Natural killer cell treated with Interleukin-12 subunit alpha and Interleukin-12 subunit beta and Interleukin-15 and Interleukin-18, amount 100 ng/mL, for 72 hours (primary cell): ENCODE results near the gene HCN1. TPM values are rescaled to one million over a fixed set of nuclear protein-coding genes. Genes with fewer than 3 reads are reported as not detected.

Experiments used
- ATAC-seq, 2 donors: fragments of 150-1000 bp; cut with Tn5 transposase in 1 of 2; sonication (Bioruptor Pico), chemical (Tn5 transposase) in 1 of 2; 2 replicates each; pipeline ENCODE4 v1.10.0; 2021
- DNase-seq: peaks from one replicate; pipeline ENCODE4 v3.0.0; 2022; ENCODE audit warnings: low spot score
- H3K27ac Mint-ChIP-seq, 2 donors: 1 replicate in 1 of 2; 2 replicates in 1 of 2; pipeline ENCODE4 v1.8.0; 2022; ENCODE audit warnings: mixed read lengths in 2 of 2, mild to moderate bottlenecking in 1 of 2, moderate library complexity in 1 of 2
- H3K27me3 Mint-ChIP-seq, 2 donors: 1 replicate in 1 of 2; 2 replicates in 1 of 2; pipeline ENCODE4 v1.8.0; 2022; ENCODE audit warnings: mixed read lengths in 2 of 2
- H3K36me3 Mint-ChIP-seq: one replicate; pipeline ENCODE4 v1.8.0; 2022; ENCODE audit warnings: mixed read lengths
- H3K4me1 Mint-ChIP-seq, 2 donors: 1 replicate in 1 of 2; 2 replicates in 1 of 2; pipeline ENCODE4 v1.8.0; 2022; ENCODE audit warnings: low read depth in 2 of 2, mixed read lengths in 2 of 2, mild to moderate bottlenecking in 1 of 2
- H3K4me3 Mint-ChIP-seq: one replicate; pipeline ENCODE4 v1.8.0; 2022; ENCODE audit warnings: mixed read lengths
- H3K9me3 Mint-ChIP-seq: 2 replicates; pipeline ENCODE4 v1.8.0; 2022; ENCODE audit warnings: mixed read lengths
- total RNA-seq, 2 donors: library from RNA; stranded (reverse); gene quantifications; one replicate each; pipeline ENCODE4 v1.2.3, GENCODE V29; 2022

Gene HCN1
- total RNA-seq: not detected

DNA sequence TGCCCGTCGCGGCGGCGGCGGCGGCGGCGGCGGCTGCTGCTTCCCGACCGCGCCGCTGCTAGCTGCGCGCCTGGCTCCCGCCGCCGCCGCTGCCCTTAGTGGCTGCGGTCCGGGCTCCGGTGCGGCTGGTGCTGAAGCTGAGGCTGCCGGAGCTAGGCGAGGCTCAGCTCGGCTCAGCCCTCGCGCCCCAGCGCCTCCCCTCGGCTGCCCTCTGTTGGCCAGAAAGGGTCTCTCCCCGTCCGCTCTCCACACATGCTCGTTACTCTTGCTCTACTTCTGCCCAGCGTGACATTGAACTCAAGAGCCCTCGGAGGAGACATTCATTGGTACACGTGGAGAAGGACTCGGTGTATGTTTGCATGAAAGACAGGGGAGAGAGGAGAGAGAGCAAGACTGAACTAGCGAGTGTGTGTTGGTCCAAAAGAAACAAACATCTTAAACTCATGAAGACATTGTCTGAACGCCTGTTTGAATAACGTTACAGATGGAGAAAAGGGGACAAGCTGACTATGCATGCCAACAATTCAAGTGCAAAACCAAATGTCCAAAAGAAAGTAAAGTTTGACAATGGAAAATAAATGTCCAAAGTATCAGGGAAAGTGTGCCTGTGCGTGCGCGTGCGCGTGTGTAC lies at the start of gene HCN1:
Gene HCN1 (minus strand): TSS at position 175 of the 631 bp plus-strand sequence.
- Mint-ChIP-seq H3K9me3 (peaks cover 10% of the 10 kb centered on the region), H3K27me3 (peaks cover 8 to 15% of the 10 kb centered on the region in 2 donors), H3K4me1 (no peaks in the 10 kb centered on the region), H3K27ac (no peak within 1 kb of the TSS), H3K36me3 (peaks cover 11% of the 10 kb centered on the region), H3K4me3 (no peak within 1 kb of the TSS)
- DNase-seq (no peak), ATAC-seq (peak; percentile 43 to 65)

DNA sequence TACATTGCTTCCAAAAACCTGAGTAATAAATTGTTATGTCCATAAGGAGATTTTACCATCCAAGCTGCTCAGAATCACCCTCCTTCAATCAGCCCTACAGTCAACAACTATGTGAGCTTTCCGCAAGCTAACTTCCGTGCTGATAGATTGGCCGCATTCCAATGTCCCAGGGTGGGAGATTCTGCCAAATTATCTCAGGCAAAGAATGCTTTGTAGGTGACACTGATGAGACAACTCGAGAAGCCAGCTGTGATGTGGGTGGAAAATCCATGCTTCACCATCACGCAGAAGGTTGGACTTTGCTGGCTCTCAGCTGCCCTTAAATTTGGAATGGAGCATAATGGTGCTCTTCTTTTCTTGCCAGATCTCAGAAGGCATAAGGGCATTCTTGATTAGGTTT lies 44.9 kb upstream of the HCN1 start:
- Mint-ChIP-seq H3K27me3 (no peaks in the 10 kb centered on the region), H3K4me1 (no peaks in the 10 kb centered on the region), H3K27ac (no peak overlapping the region), H3K9me3 (peaks cover 14% of the 10 kb centered on the region), H3K4me3 (no peak overlapping the region), H3K36me3 (peaks cover 12% of the 10 kb centered on the region)
- ATAC-seq: no peak
- no peak for DNase-seq

DNA sequence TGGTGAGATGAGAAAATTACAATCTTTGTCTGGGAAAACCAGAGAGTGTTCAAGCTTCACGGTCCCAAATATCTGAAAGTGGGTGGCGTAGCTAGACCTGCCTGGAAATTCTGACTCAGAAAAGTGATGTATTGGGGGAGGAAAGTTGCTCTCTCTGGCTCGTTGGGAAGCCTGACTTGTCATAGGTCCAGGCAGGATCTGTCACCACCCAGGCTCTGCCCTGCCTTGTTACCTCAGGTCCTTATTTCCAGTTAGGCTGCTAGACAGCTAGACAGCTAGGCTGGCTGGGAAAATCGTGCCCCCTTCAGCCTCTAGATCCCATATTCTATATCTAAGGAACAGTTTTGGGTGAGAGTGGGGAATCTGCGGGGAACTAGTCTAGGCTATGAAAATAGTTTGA lies 41.0 kb upstream of the HCN1 start:
- H3K27me3 Mint-ChIP-seq: no peaks in the 10 kb centered on the region
- peaks cover 8% of the 10 kb centered on the region for H3K9me3 Mint-ChIP-seq
- ATAC-seq: no peak
- H3K27ac Mint-ChIP-seq: no peak overlapping the region
- H3K4me3 Mint-ChIP-seq: no peak overlapping the region
- DNase-seq: no peak
- no peaks in the 10 kb centered on the region for H3K4me1 Mint-ChIP-seq
- H3K36me3 Mint-ChIP-seq: peaks cover 7% of the 10 kb centered on the region

DNA sequence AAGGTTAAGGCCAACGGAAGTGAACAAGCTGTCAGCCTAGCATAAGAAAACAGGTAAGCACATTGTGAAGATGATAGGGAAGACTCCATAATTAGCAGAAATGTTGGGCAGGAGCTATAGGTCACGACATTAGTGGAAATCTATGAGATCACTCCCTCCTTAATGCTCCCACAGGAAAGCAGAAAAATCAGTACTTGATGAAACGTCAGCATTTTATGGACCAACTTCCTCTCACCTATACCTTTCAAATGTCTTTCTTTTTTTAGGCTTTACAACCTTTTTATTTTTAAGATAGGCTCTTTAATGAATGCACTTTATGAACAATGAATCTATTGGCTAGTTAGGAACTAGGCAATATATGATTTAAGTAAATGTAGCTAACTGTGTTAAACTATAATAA lies 29.4 kb upstream of the HCN1 start:
- no peak overlapping the region for H3K27ac Mint-ChIP-seq
- DNase-seq (no peak), ATAC-seq (no peak)
- H3K9me3 Mint-ChIP-seq: peaks cover 28% of the 10 kb centered on the region
- no peak overlapping the region for H3K4me3 Mint-ChIP-seq
- no peaks in the 10 kb centered on the region for H3K27me3 Mint-ChIP-seq
- H3K36me3 Mint-ChIP-seq: peaks cover 6% of the 10 kb centered on the region
- H3K4me1 Mint-ChIP-seq: no peaks in the 10 kb centered on the region

DNA sequence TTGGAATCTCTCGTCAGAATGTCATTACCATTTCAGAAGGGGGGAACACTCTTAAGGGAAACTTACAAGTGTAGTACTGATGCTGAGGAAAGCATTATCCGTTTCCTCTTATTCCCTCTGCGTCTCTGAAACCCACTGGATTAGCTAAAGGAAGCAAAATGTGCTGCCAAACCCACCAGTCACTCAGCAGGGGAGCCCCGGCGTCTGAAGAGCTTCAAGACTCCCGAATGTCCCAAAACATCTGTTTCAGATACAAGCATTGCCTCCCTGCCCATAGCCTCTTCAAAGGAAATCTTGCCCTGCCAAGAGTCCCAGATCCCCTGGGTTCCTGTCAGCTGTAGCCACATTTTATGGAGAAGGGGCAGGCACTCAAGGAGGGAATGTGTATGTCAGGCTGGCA lies 1.0 kb upstream of the HCN1 start:
- H3K27me3 Mint-ChIP-seq: peaks cover 8 to 15% of the 10 kb centered on the region in 2 donors
- no peak overlapping the region for H3K4me3 Mint-ChIP-seq
- no peaks in the 10 kb centered on the region for H3K4me1 Mint-ChIP-seq
- peaks cover 10% of the 10 kb centered on the region for H3K9me3 Mint-ChIP-seq
- H3K27ac Mint-ChIP-seq: no peak overlapping the region
- DNase-seq (no peak), ATAC-seq (no peak)
- peaks cover 11% of the 10 kb centered on the region for H3K36me3 Mint-ChIP-seq

DNA sequence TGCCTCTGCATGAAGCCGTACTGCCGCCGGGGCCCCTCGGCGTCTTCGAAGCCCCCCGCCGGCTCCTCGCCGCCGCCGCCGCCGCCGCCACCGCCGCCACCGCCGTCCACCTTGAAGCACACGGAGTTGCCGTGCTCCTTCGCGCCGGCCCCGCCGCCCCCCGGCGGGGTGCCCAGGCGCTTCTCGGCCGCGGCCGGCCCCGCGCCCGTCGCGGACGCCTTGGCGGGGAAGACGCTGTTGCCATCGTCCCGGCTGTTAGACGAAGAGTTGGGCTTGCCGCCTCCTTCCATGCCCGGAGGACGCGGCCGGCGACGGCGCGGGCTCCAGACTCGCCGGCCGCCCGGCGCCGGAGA lies 400 bp downstream of the HCN1 start:
- ATAC-seq (peak in 1 of 2 donors; percentile 17), DNase-seq (no peak)
- no peak overlapping the region for H3K4me3 Mint-ChIP-seq
- peaks cover 11% of the 10 kb centered on the region for H3K36me3 Mint-ChIP-seq
- H3K27ac Mint-ChIP-seq: no peak overlapping the region
- peaks cover 10% of the 10 kb centered on the region for H3K9me3 Mint-ChIP-seq
- no peaks in the 10 kb centered on the region for H3K4me1 Mint-ChIP-seq
- peaks cover 8 to 15% of the 10 kb centered on the region in 2 donors for H3K27me3 Mint-ChIP-seq

DNA sequence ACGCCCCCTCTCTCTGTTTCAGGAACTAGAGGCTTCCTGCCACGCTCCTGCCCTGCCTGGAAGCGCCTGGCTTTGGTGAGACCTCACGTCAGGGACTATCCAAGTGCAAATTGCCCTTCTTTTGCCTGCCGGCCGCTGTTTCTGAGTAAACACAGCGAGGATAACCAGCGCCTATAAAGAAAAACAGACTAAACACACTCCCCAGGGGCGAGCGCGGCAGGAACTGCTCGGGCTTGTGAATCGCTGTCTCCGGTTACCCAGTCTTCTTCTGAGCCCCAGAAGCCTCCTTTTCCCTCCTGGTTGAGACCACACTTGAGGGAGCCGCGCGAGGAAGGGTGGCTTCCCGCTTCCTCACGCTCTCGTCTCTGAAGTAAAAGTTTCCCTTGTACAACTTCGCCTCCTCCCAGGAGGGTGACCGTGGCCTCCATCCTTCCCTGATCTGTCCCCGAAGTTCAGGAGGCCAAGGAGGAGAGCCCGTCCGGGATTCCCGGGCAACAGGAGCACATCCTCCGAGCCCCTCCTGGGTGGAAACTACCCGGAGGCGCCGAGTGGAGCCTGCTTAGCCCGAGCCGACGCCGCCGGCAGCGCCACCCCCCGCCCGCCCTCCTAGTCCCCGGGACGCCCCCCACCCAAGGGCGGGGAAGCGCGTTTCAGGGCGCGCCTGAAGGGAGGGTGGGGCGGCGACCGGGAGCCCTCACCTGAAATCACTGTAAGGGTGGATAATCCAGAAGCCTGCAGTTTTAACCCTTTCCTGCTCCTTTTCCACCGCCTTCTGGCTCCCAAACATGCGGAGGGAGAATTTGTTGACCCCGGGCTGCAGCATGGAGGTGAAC lies 993 bp downstream of the HCN1 start:
- H3K27me3 Mint-ChIP-seq: peaks cover 8 to 15% of the 10 kb centered on the region in 2 donors
- H3K4me1 Mint-ChIP-seq: no peaks in the 10 kb centered on the region
- no peak for ATAC-seq
- peaks cover 10% of the 10 kb centered on the region for H3K9me3 Mint-ChIP-seq
- H3K4me3 Mint-ChIP-seq: no peak overlapping the region
- H3K27ac Mint-ChIP-seq: no peak overlapping the region
- no peak for DNase-seq
- peaks cover 11% of the 10 kb centered on the region for H3K36me3 Mint-ChIP-seq

DNA sequence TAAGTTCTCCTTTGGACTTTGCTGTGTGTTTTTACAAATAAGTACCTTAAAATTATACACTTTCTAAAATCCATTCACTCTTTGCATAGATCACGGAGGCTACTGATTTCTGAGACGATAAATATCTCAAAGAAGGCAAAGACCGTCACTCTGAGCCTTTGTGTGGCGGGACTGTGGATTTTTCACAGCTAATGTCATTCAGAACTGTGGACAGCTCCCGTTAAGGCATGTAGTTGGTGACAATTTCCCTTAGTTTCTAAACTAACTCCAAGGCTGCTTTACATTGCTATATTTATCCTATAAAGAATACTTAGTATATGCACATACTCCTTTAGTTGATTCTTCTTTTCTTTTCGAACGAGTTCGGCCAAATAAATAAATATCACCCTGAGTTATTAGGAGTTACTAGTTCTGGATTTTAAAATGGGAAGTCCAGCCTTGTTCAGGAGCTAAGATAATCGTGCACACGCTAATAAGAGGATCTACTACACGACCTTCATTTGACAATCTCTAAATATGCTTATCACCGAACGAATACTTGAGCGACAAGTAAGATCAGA lies 1.8 kb downstream of the HCN1 start:
- Mint-ChIP-seq H3K27ac (no peak overlapping the region), H3K36me3 (peaks cover 11% of the 10 kb centered on the region), H3K4me1 (no peaks in the 10 kb centered on the region), H3K4me3 (no peak overlapping the region), H3K9me3 (peaks cover 13% of the 10 kb centered on the region), H3K27me3 (peaks cover 8 to 15% of the 10 kb centered on the region in 2 donors)
- no peak for DNase-seq
- no peak for ATAC-seq

DNA sequence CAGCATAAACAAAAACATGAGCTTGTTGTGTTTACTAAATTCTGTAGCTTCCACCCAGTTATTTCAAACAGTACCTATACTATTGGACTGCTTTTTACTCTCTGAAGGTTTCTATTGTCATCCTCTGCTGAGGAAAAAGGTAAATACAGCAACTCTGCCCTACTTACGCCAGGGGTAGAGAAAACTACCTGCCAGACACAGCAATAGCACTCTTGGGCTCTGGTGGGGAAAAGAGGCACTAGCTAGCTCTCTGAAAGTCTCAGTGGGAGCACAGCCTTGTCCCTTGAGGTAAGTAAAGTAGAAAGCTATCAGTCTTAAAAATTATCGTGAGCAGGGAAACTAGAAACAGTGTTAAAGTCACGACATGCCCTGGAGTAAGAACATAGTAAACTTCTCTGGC lies 3.7 kb downstream of the HCN1 start:
- Mint-ChIP-seq H3K4me1 (no peaks in the 10 kb centered on the region), H3K4me3 (no peak overlapping the region), H3K36me3 (peaks cover 11% of the 10 kb centered on the region), H3K9me3 (peaks cover 11% of the 10 kb centered on the region), H3K27me3 (peaks cover 8 to 15% of the 10 kb centered on the region in 2 donors), H3K27ac (no peak overlapping the region)
- DNase-seq: no peak
- no peak for ATAC-seq

DNA sequence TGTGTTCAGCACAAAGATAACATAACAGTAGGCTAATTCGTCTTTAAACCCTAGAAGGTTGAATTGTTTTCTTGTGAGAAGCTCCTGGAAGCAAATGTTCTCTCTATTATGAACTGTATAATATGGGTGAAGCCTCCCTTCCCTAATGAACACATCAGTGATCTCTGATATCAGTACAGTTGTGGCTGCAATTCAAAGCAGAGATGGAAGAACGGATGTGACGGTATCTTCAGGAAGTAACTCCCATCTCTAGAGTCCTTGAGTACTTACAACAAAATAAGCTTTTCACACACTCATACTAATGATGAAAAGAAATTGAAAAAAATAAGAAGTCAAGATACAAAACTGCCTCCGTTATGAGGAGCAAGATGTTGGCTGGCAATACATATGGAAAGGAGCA lies 4.5 kb downstream of the HCN1 start:
- Mint-ChIP-seq H3K9me3 (peaks cover 12% of the 10 kb centered on the region), H3K27ac (no peak overlapping the region), H3K4me1 (no peaks in the 10 kb centered on the region), H3K4me3 (no peak overlapping the region), H3K27me3 (peaks cover 8 to 14% of the 10 kb centered on the region in 2 donors), H3K36me3 (peaks cover 11% of the 10 kb centered on the region)
- no peak for DNase-seq
- no peak for ATAC-seq

DNA sequence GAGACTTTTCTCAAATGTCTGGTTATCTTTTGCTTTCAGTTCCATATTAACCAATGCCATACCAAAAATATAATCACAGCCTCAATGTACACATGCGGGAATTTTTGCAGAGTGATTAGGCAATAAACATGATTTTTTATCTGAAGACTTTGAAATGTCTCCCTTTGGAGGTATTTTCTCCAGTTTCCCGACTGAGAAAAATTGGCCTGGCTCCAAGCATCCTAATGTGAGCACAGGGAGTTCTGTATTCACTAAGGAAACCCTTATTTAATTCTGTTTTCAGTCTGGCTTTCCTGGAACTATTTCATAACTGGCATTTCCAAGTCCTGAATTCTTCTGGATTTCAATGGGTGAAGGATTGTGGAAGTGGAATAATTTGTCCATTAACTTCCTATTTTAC lies 8.5 kb downstream of the HCN1 start:
- no peaks in the 10 kb centered on the region for H3K27me3 Mint-ChIP-seq
- no peaks in the 10 kb centered on the region for H3K36me3 Mint-ChIP-seq
- H3K4me3 Mint-ChIP-seq: no peak overlapping the region
- no peak for ATAC-seq
- peaks cover 6% of the 10 kb centered on the region for H3K9me3 Mint-ChIP-seq
- DNase-seq: no peak
- no peaks in the 10 kb centered on the region for H3K4me1 Mint-ChIP-seq
- no peak overlapping the region for H3K27ac Mint-ChIP-seq

DNA sequence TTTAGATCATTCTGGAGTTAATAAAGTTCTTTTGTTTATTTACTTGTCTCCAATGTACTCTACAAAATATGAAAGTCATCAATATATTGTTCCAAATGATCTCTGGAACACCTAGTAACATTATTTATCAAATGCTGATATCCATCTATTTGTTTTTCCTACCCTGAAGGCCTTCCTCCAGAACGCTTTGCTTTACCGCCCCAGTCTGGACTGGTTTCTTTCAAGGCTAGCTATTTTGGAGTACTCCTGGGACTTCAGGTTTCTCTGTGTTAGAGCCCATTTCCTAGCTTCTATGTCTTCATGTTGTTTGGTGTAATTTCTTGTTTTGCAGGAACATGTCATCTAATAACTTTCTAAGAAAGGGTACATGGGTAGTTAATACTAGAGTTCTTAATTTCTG lies 9.6 kb downstream of the HCN1 start:
- Mint-ChIP-seq H3K4me3 (no peak overlapping the region), H3K27ac (no peak overlapping the region), H3K36me3 (no peaks in the 10 kb centered on the region), H3K9me3 (peaks cover 6% of the 10 kb centered on the region), H3K27me3 (no peaks in the 10 kb centered on the region), H3K4me1 (no peaks in the 10 kb centered on the region)
- no peak for ATAC-seq
- DNase-seq: no peak

DNA sequence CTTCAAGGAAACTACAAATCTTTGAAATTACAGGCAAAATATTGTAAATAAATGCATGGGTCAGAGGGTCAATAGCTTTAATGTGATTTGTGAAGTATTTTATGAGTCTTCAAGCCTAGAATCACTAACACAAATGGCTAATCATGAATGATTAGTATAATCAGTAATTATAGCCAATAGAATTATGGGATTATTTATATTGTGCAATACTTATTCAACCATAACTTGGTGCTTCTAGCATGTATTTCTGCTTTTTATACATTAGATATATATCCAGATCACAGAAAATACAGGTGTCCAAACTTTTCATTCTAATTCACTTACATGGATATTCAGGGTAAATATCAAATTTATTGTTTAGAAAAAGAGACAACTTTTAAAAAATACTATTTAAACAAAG lies 12.1 kb downstream of the HCN1 start:
- H3K27me3 Mint-ChIP-seq: no peaks in the 10 kb centered on the region
- H3K4me1 Mint-ChIP-seq: no peaks in the 10 kb centered on the region
- H3K9me3 Mint-ChIP-seq: peaks cover 3% of the 10 kb centered on the region
- DNase-seq (no peak), ATAC-seq (no peak)
- H3K27ac Mint-ChIP-seq: no peak overlapping the region
- no peak overlapping the region for H3K4me3 Mint-ChIP-seq
- no peaks in the 10 kb centered on the region for H3K36me3 Mint-ChIP-seq

DNA sequence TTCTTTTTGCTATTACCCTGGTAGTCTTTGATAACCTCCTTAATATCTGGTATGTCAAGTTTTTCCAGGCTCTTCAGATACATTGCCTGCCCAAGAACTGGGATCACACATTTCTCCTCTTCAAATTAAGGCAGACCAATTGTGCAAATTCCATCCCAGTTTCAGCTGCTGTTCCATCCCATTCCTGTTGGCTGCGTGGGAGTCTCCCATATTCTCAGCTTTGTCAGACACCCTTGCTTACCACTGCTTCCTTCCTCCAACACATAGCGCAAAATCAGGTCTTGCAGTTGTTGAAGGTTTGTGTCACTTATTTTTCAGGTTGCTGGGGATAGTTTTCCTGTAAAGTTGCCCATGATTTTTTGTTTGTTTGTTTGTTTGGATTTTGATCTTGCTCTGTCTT lies 15.2 kb downstream of the HCN1 start:
- Mint-ChIP-seq H3K27ac (no peak overlapping the region), H3K36me3 (no peaks in the 10 kb centered on the region), H3K9me3 (peaks cover 7% of the 10 kb centered on the region), H3K4me1 (no peaks in the 10 kb centered on the region), H3K27me3 (no peaks in the 10 kb centered on the region), H3K4me3 (no peak overlapping the region)
- DNase-seq: no peak
- ATAC-seq: no peak
